Measurements from ENCODE around the gene KSR2. TPM values are rescaled to one million over a fixed set of nuclear protein-coding genes. Genes with fewer than 3 reads are reported as not detected.

Gene KSR2
- polyA plus RNA-seq, 1 experiment, result not detected

DNA sequence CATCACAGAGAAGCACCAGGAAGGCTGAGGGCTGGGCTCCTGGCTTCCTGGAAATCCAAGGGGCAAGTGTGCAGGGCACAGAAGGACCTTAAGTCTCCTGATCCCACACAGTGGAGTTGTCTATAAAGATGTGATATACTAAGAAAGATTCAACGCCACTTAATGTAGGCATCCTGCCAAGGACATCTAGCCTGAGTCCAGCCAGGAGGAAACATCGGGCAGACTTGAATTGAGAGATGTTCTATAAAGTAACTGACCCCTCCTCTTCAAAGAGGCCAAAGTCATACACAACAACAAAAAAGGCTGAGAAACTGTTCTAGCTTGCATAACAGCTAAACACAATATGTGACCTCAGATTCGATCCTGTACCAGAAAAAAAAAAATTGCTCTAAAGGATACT, 307.9 kb downstream of the KSR2 start:
- Histone ChIP-seq H3K36me3 (ENCODE audit: control insufficient read depth, insufficient read depth, low read length) (no peaks in the 10 kb centered on the region), H3K4me3 (ENCODE audit: low read depth, low read length) (no peak overlapping the region), H3K27me3 (ENCODE audit: control insufficient read depth, insufficient read depth, low read length) (no peaks in the 10 kb centered on the region)
- DNase-seq (ENCODE audit: low read depth), result no peak
- TF ChIP-seq, protein P1, sequence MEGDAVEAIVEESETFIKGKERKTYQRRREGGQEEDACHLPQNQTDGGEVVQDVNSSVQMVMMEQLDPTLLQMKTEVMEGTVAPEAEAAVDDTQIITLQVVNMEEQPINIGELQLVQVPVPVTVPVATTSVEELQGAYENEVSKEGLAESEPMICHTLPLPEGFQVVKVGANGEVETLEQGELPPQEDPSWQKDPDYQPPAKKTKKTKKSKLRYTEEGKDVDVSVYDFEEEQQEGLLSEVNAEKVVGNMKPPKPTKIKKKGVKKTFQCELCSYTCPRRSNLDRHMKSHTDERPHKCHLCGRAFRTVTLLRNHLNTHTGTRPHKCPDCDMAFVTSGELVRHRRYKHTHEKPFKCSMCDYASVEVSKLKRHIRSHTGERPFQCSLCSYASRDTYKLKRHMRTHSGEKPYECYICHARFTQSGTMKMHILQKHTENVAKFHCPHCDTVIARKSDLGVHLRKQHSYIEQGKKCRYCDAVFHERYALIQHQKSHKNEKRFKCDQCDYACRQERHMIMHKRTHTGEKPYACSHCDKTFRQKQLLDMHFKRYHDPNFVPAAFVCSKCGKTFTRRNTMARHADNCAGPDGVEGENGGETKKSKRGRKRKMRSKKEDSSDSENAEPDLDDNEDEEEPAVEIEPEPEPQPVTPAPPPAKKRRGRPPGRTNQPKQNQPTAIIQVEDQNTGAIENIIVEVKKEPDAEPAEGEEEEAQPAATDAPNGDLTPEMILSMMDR (IDR thresholded peaks at IDR 0.05; ENCODE audit: insufficient read depth, low read depth, low read length), result no peak
- ChIA-PET CTCF (interaction anchor here (0.6 kb wide), 2 partner anchors 42 to 173 kb away, joined by 3 to 4 read pairs; no protein-coding TSS in a partner anchor), POLR2A (no interaction called here)

DNA sequence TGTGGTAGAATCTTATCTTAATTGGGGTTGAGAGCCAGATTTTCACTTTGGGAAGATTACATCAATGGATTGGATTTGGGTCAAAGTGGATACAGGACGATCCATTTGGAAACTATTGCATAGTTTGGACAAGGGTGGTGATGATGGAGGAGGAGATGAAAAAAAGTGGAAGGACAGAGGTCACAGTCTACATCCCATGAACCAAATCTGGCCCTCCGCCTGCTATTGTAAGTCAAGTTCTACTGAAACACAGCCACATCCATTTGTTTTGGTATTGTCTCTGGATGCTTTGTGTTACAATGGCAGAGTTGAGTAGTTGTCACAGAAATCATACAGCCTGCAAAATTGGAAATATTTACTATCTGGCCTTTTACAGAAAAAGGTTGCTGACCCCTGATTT, 310.6 kb downstream of the KSR2 start:
- H3K27me3 ChIP-seq (ENCODE audit: control insufficient read depth, insufficient read depth, low read length), result no peaks in the 10 kb centered on the region
- DNase-seq (ENCODE audit: low read depth), result no peak
- TF ChIP-seq, protein P1 (IDR thresholded peaks at IDR 0.05; ENCODE audit: insufficient read depth, low read depth, low read length), result no peak
- H3K4me3 ChIP-seq (ENCODE audit: low read depth, low read length), result no peak overlapping the region
- ChIA-PET CTCF (interaction anchor here (2.3 kb wide), 1 partner anchor 11 kb away, joined by 5 read pairs; no protein-coding TSS in a partner anchor), POLR2A (no interaction called here)
- H3K36me3 ChIP-seq (ENCODE audit: control insufficient read depth, insufficient read depth, low read length), result no peaks in the 10 kb centered on the region

DNA sequence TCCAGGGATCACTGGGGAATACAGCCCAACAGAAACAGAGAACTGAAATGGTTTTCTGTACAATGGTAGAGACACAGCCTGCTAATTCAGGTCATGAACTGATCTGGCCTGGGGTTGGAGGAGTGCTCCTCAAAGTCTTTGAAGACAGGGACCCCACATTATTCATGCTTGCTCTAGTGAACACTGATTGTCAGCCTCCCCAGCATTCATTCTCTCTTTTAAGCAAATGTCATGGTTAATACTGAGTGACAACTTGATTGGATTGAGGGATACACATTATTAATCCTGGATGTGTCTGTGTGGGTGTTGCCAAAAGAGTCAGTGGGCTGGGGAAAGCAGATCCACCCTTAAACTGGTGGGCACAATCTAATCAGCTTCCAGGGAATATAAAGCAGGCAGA, 319.0 kb downstream of the KSR2 start:
- DNase-seq (ENCODE audit: low read depth), result no peak
- ChIA-PET CTCF (no interaction called here), POLR2A (no interaction called here)

DNA sequence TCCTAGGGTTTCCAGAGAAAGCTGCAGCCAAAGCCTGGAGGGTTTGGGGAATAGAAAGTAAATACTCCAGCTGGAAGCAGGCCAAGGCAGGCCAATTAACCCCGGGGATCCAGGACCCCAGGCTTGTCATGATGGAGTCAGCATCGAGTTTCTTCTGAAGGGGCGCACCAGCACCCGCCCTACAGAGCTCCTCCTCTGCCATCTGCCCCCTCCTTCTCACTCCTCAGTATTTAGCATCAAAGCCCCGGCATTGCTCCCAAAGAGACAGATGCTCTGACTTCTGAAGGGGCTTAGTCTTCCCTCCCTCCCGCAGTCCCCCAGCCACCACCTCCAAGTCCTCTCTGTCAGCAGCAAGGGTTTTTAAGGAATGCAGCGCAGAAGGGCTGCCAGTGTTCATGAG, 322.3 kb downstream of the KSR2 start:
- ChIA-PET POLR2A (no interaction called here), CTCF (no interaction called here)
- H3K27me3 ChIP-seq (ENCODE audit: control insufficient read depth, insufficient read depth, low read length), result no peaks in the 10 kb centered on the region
- TF ChIP-seq, protein P1 (IDR thresholded peaks at IDR 0.05; ENCODE audit: insufficient read depth, low read depth, low read length), result no peak
- H3K4me3 ChIP-seq (ENCODE audit: low read depth, low read length), result no peak overlapping the region
- DNase-seq (ENCODE audit: low read depth), result no peak
- H3K36me3 ChIP-seq (ENCODE audit: control insufficient read depth, insufficient read depth, low read length), result no peaks in the 10 kb centered on the region

More for the DNA sequence above, 319.0 kb downstream of the KSR2 start:
- H3K36me3 ChIP-seq (ENCODE audit: control insufficient read depth, insufficient read depth, low read length), result no peaks in the 10 kb centered on the region
- H3K4me3 ChIP-seq (ENCODE audit: low read depth, low read length), result no peak overlapping the region
- H3K27me3 ChIP-seq (ENCODE audit: control insufficient read depth, insufficient read depth, low read length), result no peaks in the 10 kb centered on the region
- TF ChIP-seq, protein P1 (IDR thresholded peaks at IDR 0.05; ENCODE audit: insufficient read depth, low read depth, low read length), result no peak

DNA sequence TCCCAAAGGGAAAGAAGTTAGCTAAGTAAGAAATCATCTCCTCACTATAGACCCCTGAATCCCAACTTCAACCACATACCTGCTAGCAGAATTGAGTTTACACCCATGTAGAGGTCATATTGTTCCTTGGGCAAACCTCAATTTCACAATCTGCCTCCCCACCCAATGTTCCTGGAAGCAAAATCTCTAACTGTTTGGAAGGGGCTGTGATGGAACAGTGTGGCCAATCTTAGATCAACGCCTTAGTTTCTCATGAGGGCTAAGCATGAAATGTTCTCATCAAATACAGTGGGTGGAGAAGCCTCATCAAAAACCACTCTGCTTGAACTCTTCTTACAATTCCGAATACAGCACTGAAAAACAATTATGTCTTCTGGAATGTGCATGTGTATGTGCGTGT, 323.3 kb downstream of the KSR2 start:
- no peak for DNase-seq (ENCODE audit: low read depth)
- CTCF ChIA-PET, result no interaction called here

More for the DNA sequence above, 323.3 kb downstream of the KSR2 start:
- TF ChIP-seq, protein P1 (IDR thresholded peaks at IDR 0.05; ENCODE audit: insufficient read depth, low read depth, low read length), result no peak
- Histone ChIP-seq H3K36me3 (ENCODE audit: control insufficient read depth, insufficient read depth, low read length) (no peaks in the 10 kb centered on the region), H3K4me3 (ENCODE audit: low read depth, low read length) (no peak overlapping the region), H3K27me3 (ENCODE audit: control insufficient read depth, insufficient read depth, low read length) (no peaks in the 10 kb centered on the region)
- POLR2A ChIA-PET, result no interaction called here

Measured in BJ (cell line).